Adipocyte (in vitro differentiated cells): ENCODE measurements around the gene USP32.
"Not testable (repeated sequence)": the region's sequence is repeated elsewhere in the genome, so short reads cannot be mapped to it uniquely, and the experiment has no call there.

ENCODE experiments used
- DNase-seq: peaks from one replicate; pipeline ENCODE4 v3.0.0-alpha.2; 2015; ENCODE audit warnings: low read depth
- H3K27me3 ChIP-seq: replicated peaks from 2 replicates; pipeline ENCODE4 v1.7.0; 2013; ENCODE audit warnings: mild to moderate bottlenecking, low read length, moderate library complexity; ENCODE audit not compliant: control insufficient read depth, insufficient read depth
- H3K36me3 ChIP-seq: 2 replicates; pipeline ENCODE4 v1.7.0; 2013; ENCODE audit warnings: low read length, mild to moderate bottlenecking, moderate library complexity; ENCODE audit not compliant: control insufficient read depth, insufficient read depth, severe bottlenecking
- H3K4me1 ChIP-seq: 2 replicates; pipeline ENCODE4 v1.7.0; 2013; ENCODE audit warnings: mild to moderate bottlenecking, low read length, moderate library complexity; ENCODE audit not compliant: control insufficient read depth, insufficient read depth
- H3K4me3 ChIP-seq: 2 replicates; pipeline ENCODE4 v1.7.0; 2013; ENCODE audit warnings: mild to moderate bottlenecking, low read length, moderate library complexity
- H3K9ac ChIP-seq: 2 replicates; pipeline ENCODE4 v1.7.0; 2013; ENCODE audit warnings: mild to moderate bottlenecking, low read length, moderate library complexity
- H3K9me3 ChIP-seq: 2 replicates; pipeline ENCODE4 v1.7.0; 2013; ENCODE audit warnings: mild to moderate bottlenecking, low read length, moderate library complexity; ENCODE audit not compliant: control insufficient read depth

Gene USP32, protein sequence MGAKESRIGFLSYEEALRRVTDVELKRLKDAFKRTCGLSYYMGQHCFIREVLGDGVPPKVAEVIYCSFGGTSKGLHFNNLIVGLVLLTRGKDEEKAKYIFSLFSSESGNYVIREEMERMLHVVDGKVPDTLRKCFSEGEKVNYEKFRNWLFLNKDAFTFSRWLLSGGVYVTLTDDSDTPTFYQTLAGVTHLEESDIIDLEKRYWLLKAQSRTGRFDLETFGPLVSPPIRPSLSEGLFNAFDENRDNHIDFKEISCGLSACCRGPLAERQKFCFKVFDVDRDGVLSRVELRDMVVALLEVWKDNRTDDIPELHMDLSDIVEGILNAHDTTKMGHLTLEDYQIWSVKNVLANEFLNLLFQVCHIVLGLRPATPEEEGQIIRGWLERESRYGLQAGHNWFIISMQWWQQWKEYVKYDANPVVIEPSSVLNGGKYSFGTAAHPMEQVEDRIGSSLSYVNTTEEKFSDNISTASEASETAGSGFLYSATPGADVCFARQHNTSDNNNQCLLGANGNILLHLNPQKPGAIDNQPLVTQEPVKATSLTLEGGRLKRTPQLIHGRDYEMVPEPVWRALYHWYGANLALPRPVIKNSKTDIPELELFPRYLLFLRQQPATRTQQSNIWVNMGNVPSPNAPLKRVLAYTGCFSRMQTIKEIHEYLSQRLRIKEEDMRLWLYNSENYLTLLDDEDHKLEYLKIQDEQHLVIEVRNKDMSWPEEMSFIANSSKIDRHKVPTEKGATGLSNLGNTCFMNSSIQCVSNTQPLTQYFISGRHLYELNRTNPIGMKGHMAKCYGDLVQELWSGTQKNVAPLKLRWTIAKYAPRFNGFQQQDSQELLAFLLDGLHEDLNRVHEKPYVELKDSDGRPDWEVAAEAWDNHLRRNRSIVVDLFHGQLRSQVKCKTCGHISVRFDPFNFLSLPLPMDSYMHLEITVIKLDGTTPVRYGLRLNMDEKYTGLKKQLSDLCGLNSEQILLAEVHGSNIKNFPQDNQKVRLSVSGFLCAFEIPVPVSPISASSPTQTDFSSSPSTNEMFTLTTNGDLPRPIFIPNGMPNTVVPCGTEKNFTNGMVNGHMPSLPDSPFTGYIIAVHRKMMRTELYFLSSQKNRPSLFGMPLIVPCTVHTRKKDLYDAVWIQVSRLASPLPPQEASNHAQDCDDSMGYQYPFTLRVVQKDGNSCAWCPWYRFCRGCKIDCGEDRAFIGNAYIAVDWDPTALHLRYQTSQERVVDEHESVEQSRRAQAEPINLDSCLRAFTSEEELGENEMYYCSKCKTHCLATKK (N-terminal part only)

GRCh38 chr17:60392042-60392844 lies at the start of gene USP32:
USP32 (minus strand) TSS chr17:60392133; CDS start chr17:60391939, 194 bp downstream.
- H3K9me3 ChIP-seq: no peaks in the 10 kb centered on the region
- H3K4me1 ChIP-seq: peaks cover 36% of the 10 kb centered on the region
- peak; percentile 99 for DNase-seq
- peak within 1 kb of the TSS; percentile 90 for H3K4me3 ChIP-seq
- no peaks in the 10 kb centered on the region for H3K36me3 ChIP-seq
- H3K27me3 ChIP-seq: no peaks in the 10 kb centered on the region
- H3K9ac ChIP-seq: peak within 1 kb of the TSS; percentile 97

GRCh38 chr17:60439501-60439900 lies 47.6 kb upstream of the USP32 start:
- H3K4me1 ChIP-seq: peaks cover 22% of the 10 kb centered on the region
- peak; percentile 68 for DNase-seq
- H3K36me3 ChIP-seq: no peaks in the 10 kb centered on the region
- no peaks in the 10 kb centered on the region for H3K9me3 ChIP-seq
- no peaks in the 10 kb centered on the region for H3K27me3 ChIP-seq
- peak overlapping the region; percentile 49 for H3K9ac ChIP-seq
- H3K4me3 ChIP-seq: no peak overlapping the region

DNA sequence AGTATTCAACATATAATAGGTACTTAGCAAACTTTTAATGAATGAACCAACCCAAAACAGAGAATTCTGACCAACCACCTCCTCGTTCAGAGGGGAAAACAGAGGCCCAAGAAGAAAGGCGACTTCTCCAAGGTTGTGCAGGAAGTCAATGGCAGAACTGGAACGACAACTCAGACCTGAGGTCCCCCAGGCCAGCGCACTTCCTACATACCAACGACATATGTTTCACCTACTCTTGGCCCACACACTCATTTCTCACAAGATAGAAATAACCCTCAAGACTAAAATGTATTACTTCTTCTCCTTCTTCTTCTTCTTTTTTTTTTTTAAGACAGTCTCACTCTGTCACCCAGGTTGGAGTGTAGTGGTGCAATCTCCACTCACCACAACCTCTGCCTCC lies 44.7 kb upstream of the USP32 start:
- Histone ChIP-seq H3K9ac (no peak overlapping the region), H3K4me1 (peaks cover 11% of the 10 kb centered on the region), H3K4me3 (no peak overlapping the region), H3K36me3 (no peaks in the 10 kb centered on the region), H3K27me3 (no peaks in the 10 kb centered on the region), H3K9me3 (peaks cover 3% of the 10 kb centered on the region)
- no peak for DNase-seq

GRCh38 chr17:60435244-60436167 lies 43.6 kb upstream of the USP32 start:
- Histone ChIP-seq H3K9ac (peak overlapping the region; percentile 70), H3K4me1 (peaks cover 11% of the 10 kb centered on the region), H3K36me3 (no peaks in the 10 kb centered on the region), H3K9me3 (peaks cover 3% of the 10 kb centered on the region), H3K27me3 (no peaks in the 10 kb centered on the region), H3K4me3 (peak overlapping the region; percentile 54)
- DNase-seq: peak; percentile 96

GRCh38 chr17:60433021-60433997 lies 41.4 kb upstream of the USP32 start:
- not testable (repeated sequence) for H3K36me3 ChIP-seq, H3K4me3 ChIP-seq, H3K9me3 ChIP-seq, DNase-seq, H3K27me3 ChIP-seq, H3K4me1 ChIP-seq, H3K9ac ChIP-seq

DNA sequence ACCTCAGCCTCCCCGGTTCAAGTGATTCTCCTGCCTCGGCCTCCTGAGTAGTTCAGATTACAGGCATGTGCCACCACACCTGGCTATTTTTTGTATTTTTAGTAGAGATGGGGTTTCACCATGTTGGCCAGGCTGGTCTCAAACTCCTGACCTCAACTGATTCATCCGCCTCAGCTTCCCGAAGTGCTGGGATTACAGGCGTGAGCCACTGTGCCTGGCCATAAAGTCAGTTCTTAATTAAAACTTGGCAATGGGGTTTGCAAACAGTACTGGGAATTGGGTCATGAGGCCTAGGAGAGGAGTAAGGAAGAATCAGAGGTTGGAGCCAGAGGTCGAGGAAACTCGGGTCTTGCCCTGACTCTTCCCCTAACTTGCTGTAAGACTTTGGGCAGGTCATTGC lies 38.6 kb upstream of the USP32 start:
- DNase-seq, H3K9me3 ChIP-seq, H3K4me1 ChIP-seq, H3K36me3 ChIP-seq, H3K9ac ChIP-seq, H3K27me3 ChIP-seq, H3K4me3 ChIP-seq: not testable (repeated sequence)

DNA sequence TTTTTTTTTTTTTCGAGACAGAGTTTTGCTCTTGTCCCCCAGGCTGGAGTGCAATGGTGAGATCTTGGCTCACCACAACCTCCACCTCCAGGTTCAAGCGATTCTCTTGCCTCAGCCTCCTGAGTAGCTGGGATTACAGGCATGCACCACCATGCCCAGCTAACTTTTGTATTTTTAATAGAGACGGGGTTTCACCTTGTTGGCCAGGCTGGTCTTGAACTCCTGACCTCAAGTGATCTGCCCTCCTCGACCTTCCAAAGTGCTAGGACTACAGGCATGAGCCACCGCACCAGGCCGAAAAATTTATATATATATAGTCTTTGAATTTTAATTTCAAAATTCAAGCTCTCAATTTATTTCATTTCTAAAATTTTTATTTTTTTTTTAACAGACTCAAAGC lies 36.6 kb upstream of the USP32 start:
- not testable (repeated sequence) for H3K27me3 ChIP-seq, H3K4me1 ChIP-seq, H3K4me3 ChIP-seq, H3K36me3 ChIP-seq, H3K9me3 ChIP-seq, H3K9ac ChIP-seq, DNase-seq

- Histone ChIP-seq H3K9ac (no peak overlapping the region), H3K9me3 (no peaks in the 10 kb centered on the region), H3K4me1 (peaks cover 10% of the 10 kb centered on the region), H3K36me3 (no peaks in the 10 kb centered on the region), H3K27me3 (no peaks in the 10 kb centered on the region), H3K4me3 (no peak overlapping the region)
- no peak for DNase-seq
Observed at GRCh38 chr17:60426596-60426995, 34.7 kb upstream of the USP32 start.

GRCh38 chr17:60425626-60426025 lies 33.7 kb upstream of the USP32 start:
- Histone ChIP-seq H3K9ac (no peak overlapping the region), H3K4me3 (no peak overlapping the region), H3K36me3 (no peaks in the 10 kb centered on the region), H3K9me3 (no peaks in the 10 kb centered on the region), H3K27me3 (no peaks in the 10 kb centered on the region), H3K4me1 (peaks cover 14% of the 10 kb centered on the region)
- DNase-seq: no peak
